ENCODE results near the gene FBN2. TPM values are rescaled to one million over a fixed set of nuclear protein-coding genes. Genes with fewer than 3 reads are reported as not detected.

Gene FBN2
- total and polyA plus RNA-seq, 9 of the 15 experiments (the other 6 are each of a cell fraction or from before 2014, with no cell fraction given): 0.01 to 0.09 TPM; not detected in 7

DNA sequence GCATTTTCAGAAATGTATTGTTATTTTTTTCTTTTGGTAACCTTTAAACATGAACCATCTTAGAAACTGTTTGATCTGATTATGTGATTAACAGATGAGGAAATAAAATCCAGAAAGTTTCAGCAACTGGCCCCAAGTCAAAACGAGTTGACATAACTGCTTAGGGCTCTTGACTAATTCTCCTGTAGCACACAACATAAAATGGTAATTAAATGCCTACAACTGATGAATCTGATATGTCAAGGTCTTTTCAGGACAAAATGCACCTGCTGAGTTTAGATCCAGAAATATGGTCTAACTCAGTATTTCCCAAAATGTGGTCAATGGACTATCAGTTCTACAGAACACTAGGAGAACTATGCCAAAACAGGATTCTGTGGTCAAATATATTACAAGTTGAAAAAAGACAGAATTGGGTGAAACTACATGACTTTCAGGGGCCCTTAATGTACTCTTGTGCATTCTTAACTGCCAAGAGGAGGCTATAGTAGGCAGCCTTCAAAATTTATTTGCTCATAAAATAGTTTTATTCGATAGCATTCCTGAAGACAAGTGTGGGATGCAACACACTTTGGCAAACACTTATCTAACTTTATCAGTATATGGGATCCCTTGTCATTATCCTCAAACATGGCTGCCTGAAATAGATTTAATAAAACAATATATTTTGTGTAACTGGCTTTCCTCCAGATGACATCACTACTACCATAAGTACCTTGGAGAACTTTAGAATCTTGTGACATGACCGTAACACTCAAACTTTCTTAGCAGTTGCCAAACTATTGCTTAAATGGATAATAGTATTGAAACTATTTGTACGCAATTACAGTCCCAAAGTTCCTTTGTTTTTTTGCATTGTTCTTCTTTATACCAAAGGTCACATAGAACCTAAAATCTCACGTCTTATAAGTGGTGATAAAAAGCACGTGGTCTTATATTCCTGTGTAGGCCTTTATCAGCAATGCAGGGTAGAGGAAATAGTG is 59.4 kb downstream of the FBN2 start (continued):
- TF ChIP-seq, protein P1, sequence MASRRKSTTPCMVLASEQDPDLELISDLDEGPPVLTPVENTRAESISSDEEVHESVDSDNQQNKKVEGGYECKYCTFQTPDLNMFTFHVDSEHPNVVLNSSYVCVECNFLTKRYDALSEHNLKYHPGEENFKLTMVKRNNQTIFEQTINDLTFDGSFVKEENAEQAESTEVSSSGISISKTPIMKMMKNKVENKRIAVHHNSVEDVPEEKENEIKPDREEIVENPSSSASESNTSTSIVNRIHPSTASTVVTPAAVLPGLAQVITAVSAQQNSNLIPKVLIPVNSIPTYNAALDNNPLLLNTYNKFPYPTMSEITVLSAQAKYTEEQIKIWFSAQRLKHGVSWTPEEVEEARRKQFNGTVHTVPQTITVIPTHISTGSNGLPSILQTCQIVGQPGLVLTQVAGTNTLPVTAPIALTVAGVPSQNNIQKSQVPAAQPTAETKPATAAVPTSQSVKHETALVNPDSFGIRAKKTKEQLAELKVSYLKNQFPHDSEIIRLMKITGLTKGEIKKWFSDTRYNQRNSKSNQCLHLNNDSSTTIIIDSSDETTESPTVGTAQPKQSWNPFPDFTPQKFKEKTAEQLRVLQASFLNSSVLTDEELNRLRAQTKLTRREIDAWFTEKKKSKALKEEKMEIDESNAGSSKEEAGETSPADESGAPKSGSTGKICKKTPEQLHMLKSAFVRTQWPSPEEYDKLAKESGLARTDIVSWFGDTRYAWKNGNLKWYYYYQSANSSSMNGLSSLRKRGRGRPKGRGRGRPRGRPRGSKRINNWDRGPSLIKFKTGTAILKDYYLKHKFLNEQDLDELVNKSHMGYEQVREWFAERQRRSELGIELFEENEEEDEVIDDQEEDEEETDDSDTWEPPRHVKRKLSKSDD (conservative IDR thresholded peaks at IDR 0.05; ENCODE audit: low read length): no peak
- TF ChIP-seq ZNF407 (IDR thresholded peaks at IDR 0.05; ENCODE audit: low read depth) (no peak), ZC3H11A (IDR thresholded peaks at IDR 0.05; ENCODE audit: low read depth, low read length) (no peak), MCM3 (IDR thresholded peaks at IDR 0.05) (no peak), TSHZ1 (CRISPR knock-in tag; IDR thresholded peaks at IDR 0.05) (no peak), MCM7 (IDR thresholded peaks at IDR 0.05) (no peak)
